CD4-positive, alpha-beta T cell (primary cell): ENCODE measurements around the gene TOLLIP. TPM values are rescaled to one million over a fixed set of nuclear protein-coding genes. Genes with fewer than 3 reads are reported as not detected.
A peak's percentile ranks its signal among the peaks of the same experiment; 100 is the strongest.

Experiments
- ATAC-seq: fragments of 200-7000 bp; cut with Tn5 transposase; one replicate; pipeline ENCODE4 v1.10.0; 2022; ENCODE audit warnings: mild to moderate bottlenecking; ENCODE audit not compliant: poor library complexity
- CTCF ChIA-PET: fragments of 350-600 bp; sonication (Branson Sonifier 250); formaldehyde crosslinking; loops from one replicate; lab custom pipeline; 2021; ENCODE audit warnings: antibody characterized with exemption, inconsistent platforms; lab: Charles Lee
- POLR2A ChIA-PET: fragments of 350-600 bp; sonication (Branson Sonifier 250); formaldehyde crosslinking; loops from one replicate; lab custom pipeline; 2021; ENCODE audit warnings: antibody characterized with exemption, inconsistent platforms; lab: Charles Lee
- DNase-seq, 14 experiments: peaks; one replicate each; pipeline ENCODE4 v3.0.0-alpha.2; 2013 to 2020; ENCODE audit warnings: mixed read lengths in 2 of 14
- H3K27ac ChIP-seq, 2 donors: one replicate each; pipeline versions ENCODE4 v1.5.1 to v1.7.0; 2013; ENCODE audit warnings: low read length in 2 of 2, low read depth in 1 of 2, mild to moderate bottlenecking in 1 of 2
- H3K27me3 ChIP-seq, 2 experiments: 1 replicate in 1 of 2; 2 replicates in 1 of 2; pipeline versions ENCODE4 v1.6.1 to v1.7.0; 2013; ENCODE audit warnings: low read length in 2 of 2, control low read depth in 1 of 2, mild to moderate bottlenecking in 1 of 2, moderate library complexity in 1 of 2; ENCODE audit not compliant: insufficient read depth in 2 of 2, control insufficient read depth in 1 of 2
- H3K36me3 ChIP-seq: one replicate; pipeline ENCODE4 v1.6.1; 2013; ENCODE audit warnings: low read length, control low read depth; ENCODE audit not compliant: insufficient read depth
- H3K4me1 ChIP-seq: one replicate; pipeline ENCODE4 v1.6.1; 2013; ENCODE audit warnings: low read length, control low read depth; ENCODE audit not compliant: insufficient read depth
- H3K4me3 ChIP-seq: one replicate; pipeline ENCODE4 v1.5.1; 2013; ENCODE audit warnings: mild to moderate bottlenecking, low read length, moderate library complexity
- H3K9me3 ChIP-seq, 2 experiments: 1 replicate in 1 of 2; 2 replicates in 1 of 2; pipeline versions ENCODE4 v1.6.1 to v1.7.0; 2013; ENCODE audit warnings: low read length in 2 of 2, mild to moderate bottlenecking in 2 of 2, control low read depth in 1 of 2, moderate library complexity in 1 of 2; ENCODE audit not compliant: control insufficient read depth in 1 of 2, insufficient read depth in 1 of 2
- H3K27ac Mint-ChIP-seq: one replicate; pipeline ENCODE4 v1.8.0; 2020; ENCODE audit warnings: mixed read lengths
- H3K27me3 Mint-ChIP-seq: one replicate; pipeline ENCODE4 v1.8.0; 2021; ENCODE audit warnings: mixed read lengths
- H3K36me3 Mint-ChIP-seq: one replicate; pipeline ENCODE4 v1.8.0; 2021; ENCODE audit warnings: low read depth, mixed read lengths
- H3K4me1 Mint-ChIP-seq: one replicate; pipeline ENCODE4 v1.8.0; 2021; ENCODE audit warnings: low read depth, mixed read lengths
- H3K4me3 Mint-ChIP-seq: one replicate; pipeline ENCODE4 v1.8.0; 2020; ENCODE audit warnings: mild to moderate bottlenecking, mixed read lengths
- H3K9me3 Mint-ChIP-seq: one replicate; pipeline ENCODE4 v1.8.0; 2020; ENCODE audit warnings: mixed read lengths
- intact Hi-C, 2 experiments: fragments of 100-400 bp; cut with DNase I in 1 of 2; cut with micrococcal nuclease in 1 of 2; formaldehyde crosslinking; loops; one replicate each; pipeline versions ENCODE4 v1.15.1 to v1.9.0; 2023 to 2025; cut with DNase I, micrococcal nuclease
- total RNA-seq, 174 experiments: library from RNA in 2 of 174; stranded (reverse) in 2 of 174; gene quantifications; one replicate each; pipeline ENCODE4 v1.2.3 and lab custom pipeline; 2021 to 2026
- TF ChIP-seq, protein P1 (sequence below): fragments of 200-600 bp; IDR thresholded peaks from one replicate; pipeline ENCODE4 v1.8.0; 2022; ENCODE audit warnings: antibody characterized with exemption, mild to moderate bottlenecking

TOLLIP gene
- total RNA-seq, 2 experiments from 2014 or later: 38.9 to 41.0 TPM

DNA sequence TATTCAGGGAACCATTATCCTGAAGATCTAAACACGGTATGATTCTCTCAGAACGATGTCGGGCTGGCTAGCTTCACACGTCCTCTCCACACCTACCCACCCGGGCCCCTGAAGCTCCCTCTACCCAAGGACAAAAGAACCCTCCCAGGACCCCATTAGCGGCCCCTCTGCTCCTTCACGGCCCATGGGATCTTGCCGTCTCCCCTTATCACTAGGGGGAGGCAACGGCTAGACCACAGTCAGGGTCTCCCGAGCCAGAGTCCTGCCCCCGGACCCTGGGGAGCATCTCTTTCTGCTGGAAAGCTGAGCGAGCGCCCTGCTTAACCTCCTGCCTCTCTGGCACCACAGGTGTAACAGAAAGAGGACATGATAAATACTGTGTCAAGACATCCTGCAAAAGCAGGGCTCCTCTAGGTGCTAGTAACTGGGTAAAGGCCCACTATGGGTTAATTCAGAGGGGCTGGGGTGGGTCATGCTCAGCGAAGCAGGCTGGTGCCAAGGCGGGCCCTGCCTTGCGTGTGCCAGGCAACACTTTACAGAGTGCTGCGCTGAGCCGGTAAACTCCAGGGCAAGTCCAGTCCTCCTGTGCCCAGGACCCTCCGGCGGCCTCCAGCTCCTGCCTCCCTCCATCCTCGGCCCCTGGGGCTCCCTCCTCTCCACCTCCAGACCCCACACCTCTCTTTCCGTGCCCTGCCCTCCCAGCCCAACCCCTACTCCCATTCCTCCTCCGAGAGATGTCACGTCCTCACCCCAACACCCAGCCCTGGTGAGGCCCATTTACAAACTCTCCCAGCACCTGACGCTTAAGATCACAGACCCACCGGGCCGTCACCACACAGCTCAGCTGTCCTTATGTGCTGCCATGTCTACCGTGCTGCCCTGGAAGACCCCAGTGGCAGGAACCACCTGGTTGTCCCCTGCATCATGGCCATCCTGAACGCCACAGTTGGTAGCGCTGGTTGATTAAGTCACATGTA, 3.0 kb downstream of the TOLLIP start:
- Histone ChIP-seq H3K27ac (no peak overlapping the region), H3K9me3 (no peaks in the 10 kb centered on the region), H3K27me3 (no peaks in the 10 kb centered on the region), H3K36me3 (peaks cover 13% of the 10 kb centered on the region), H3K4me3 (no peak overlapping the region), H3K4me1 (peaks cover 67% of the 10 kb centered on the region)
- ChIA-PET CTCF (interaction anchor here (1.3 kb wide), 1 partner anchor 268 kb away, joined by 5 read pairs; no protein-coding TSS in a partner anchor), POLR2A (no interaction called here)
- ATAC-seq (no peak), DNase-seq (peak in 2 of 14 experiments; percentile 19 to 28)
- TF ChIP-seq, protein P1, sequence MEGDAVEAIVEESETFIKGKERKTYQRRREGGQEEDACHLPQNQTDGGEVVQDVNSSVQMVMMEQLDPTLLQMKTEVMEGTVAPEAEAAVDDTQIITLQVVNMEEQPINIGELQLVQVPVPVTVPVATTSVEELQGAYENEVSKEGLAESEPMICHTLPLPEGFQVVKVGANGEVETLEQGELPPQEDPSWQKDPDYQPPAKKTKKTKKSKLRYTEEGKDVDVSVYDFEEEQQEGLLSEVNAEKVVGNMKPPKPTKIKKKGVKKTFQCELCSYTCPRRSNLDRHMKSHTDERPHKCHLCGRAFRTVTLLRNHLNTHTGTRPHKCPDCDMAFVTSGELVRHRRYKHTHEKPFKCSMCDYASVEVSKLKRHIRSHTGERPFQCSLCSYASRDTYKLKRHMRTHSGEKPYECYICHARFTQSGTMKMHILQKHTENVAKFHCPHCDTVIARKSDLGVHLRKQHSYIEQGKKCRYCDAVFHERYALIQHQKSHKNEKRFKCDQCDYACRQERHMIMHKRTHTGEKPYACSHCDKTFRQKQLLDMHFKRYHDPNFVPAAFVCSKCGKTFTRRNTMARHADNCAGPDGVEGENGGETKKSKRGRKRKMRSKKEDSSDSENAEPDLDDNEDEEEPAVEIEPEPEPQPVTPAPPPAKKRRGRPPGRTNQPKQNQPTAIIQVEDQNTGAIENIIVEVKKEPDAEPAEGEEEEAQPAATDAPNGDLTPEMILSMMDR: no peak
- Mint-ChIP-seq H3K4me1 (peaks cover 58% of the 10 kb centered on the region), H3K27me3 (no peaks in the 10 kb centered on the region), H3K9me3 (no peaks in the 10 kb centered on the region), H3K36me3 (peaks cover 5% of the 10 kb centered on the region), H3K27ac (peak overlapping the region; percentile 84), H3K4me3 (peak overlapping the region; percentile 48)
- intact Hi-C loops: loop anchor here in 1 of 2 experiments (5.0 kb wide), 1 partner anchor 266 kb away; the partner anchor contains the start of gene DUSP8

DNA sequence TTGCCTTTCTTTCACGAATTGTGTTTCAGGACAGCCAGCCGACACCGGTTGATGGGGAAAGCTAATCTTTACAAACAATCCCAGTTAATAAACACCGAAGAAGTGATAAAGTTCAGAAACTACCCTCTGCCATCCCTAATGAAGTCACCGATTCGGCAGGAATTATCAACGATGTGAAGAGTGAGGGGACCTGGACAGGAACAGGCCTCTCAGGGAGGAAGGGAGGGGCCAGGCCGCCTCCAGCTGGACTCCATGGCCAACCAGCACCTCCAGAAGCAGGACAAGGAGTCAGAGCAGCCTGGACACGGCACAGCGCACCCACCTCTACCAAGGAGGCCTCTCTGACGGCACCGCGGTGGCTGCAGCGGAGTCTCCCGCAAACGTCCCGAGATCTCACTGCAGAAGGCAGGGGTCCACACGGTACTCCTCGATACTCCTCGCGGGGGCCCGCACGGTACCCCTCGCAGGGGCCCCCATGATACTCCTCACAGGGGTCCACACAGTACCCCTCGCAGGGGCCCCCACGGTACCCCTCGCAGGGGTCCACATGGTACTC, 3.9 kb downstream of the TOLLIP start:
- intact Hi-C loops: loop anchor here in 1 of 2 experiments (5.0 kb wide), 1 partner anchor 267 kb away; the partner anchor contains the start of gene DUSP8
- H3K4me1 ChIP-seq: peaks cover 58% of the 10 kb centered on the region
- H3K27me3 Mint-ChIP-seq: no peaks in the 10 kb centered on the region
- ATAC-seq: no peak
- CTCF ChIA-PET: interaction anchor here (1.3 kb wide), 1 partner anchor 269 kb away, joined by 5 read pairs; no protein-coding TSS in a partner anchor
- H3K36me3 Mint-ChIP-seq: peaks cover 5% of the 10 kb centered on the region
- no peak overlapping the region for H3K4me3 ChIP-seq
- H3K4me1 Mint-ChIP-seq: peaks cover 49% of the 10 kb centered on the region
- no peaks in the 10 kb centered on the region for H3K9me3 ChIP-seq
- H3K27ac Mint-ChIP-seq: no peak overlapping the region
- peaks cover 13% of the 10 kb centered on the region for H3K36me3 ChIP-seq
- TF ChIP-seq, protein P1: no peak
- H3K4me3 Mint-ChIP-seq: no peak overlapping the region
- no peaks in the 10 kb centered on the region for H3K9me3 Mint-ChIP-seq
- no peaks in the 10 kb centered on the region for H3K27me3 ChIP-seq
- H3K27ac ChIP-seq: no peak overlapping the region
- POLR2A ChIA-PET: no interaction called here
- peak in 2 of 14 experiments; percentile 21 to 26 for DNase-seq

DNA sequence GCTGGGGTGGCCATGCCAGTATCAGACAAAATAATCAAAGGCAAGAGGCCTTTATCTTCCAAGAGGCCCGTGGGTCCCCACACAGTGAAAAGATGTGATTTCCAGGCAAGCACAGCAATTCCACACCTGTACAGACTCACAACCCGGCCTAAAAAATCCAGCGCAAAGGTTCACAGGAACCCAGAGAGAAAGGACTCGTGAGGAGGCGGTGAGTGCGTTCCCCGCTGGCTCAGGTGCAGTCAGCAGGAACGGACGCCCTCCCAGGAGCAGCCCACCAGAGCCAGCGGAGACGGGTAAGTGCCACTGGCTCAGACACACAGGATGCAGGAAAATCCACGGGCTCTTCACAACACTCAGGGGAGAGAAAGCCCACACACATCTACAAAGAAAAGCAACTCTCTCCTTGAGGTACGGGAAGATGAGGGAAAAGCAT, 4.4 kb downstream of the TOLLIP start:
- H3K9me3 Mint-ChIP-seq: no peaks in the 10 kb centered on the region
- Histone ChIP-seq H3K36me3 (peaks cover 13% of the 10 kb centered on the region), H3K27me3 (no peaks in the 10 kb centered on the region), H3K9me3 (no peaks in the 10 kb centered on the region), H3K27ac (no peak overlapping the region), H3K4me1 (peaks cover 53% of the 10 kb centered on the region), H3K4me3 (no peak overlapping the region)
- no peak overlapping the region for H3K27ac Mint-ChIP-seq
- H3K27me3 Mint-ChIP-seq: no peaks in the 10 kb centered on the region
- ChIA-PET CTCF (interaction anchor here (1.3 kb wide), 1 partner anchor 269 kb away, joined by 5 read pairs; no protein-coding TSS in a partner anchor), POLR2A (no interaction called here)
- ATAC-seq (no peak), DNase-seq (peak in 1 of 14 experiments; percentile 24)
- H3K4me3 Mint-ChIP-seq: peak overlapping the region; percentile 51
- peaks cover 50% of the 10 kb centered on the region for H3K4me1 Mint-ChIP-seq
- TF ChIP-seq, protein P1: no peak
- intact Hi-C loops: loop anchor here in 1 of 2 experiments (5.0 kb wide), 1 partner anchor 267 kb away; the partner anchor contains the start of gene DUSP8
- peaks cover 5% of the 10 kb centered on the region for H3K36me3 Mint-ChIP-seq
